ENCODE results near the gene ADAM33.

DNA sequence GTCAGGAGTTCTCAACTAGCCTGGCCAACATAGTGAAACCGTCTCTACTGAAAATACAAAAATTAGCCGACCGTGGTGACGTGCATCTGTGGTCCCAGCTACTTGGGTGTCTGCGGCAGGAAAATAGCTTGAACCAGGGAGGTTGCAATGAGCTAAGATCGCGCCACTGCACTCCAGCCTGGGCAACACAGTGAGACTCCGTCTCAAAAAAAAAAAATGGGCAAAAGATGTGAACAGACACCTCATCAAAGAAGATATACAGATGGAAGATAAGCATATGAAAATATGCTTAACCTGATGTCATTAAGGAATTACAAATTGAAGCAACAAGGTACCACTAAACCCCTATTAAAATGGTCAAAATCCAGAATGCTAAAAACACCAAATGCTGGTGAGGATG lies 41.5 kb upstream of the ADAM33 start:
- TF ChIP-seq, protein P1, sequence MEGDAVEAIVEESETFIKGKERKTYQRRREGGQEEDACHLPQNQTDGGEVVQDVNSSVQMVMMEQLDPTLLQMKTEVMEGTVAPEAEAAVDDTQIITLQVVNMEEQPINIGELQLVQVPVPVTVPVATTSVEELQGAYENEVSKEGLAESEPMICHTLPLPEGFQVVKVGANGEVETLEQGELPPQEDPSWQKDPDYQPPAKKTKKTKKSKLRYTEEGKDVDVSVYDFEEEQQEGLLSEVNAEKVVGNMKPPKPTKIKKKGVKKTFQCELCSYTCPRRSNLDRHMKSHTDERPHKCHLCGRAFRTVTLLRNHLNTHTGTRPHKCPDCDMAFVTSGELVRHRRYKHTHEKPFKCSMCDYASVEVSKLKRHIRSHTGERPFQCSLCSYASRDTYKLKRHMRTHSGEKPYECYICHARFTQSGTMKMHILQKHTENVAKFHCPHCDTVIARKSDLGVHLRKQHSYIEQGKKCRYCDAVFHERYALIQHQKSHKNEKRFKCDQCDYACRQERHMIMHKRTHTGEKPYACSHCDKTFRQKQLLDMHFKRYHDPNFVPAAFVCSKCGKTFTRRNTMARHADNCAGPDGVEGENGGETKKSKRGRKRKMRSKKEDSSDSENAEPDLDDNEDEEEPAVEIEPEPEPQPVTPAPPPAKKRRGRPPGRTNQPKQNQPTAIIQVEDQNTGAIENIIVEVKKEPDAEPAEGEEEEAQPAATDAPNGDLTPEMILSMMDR (IDR thresholded peaks at IDR 0.05; ENCODE audit: low read length), result no peak
- no peak for TF ChIP-seq EZH2 (optimal IDR thresholded peaks at IDR 0.05; ENCODE audit: low read depth, low read length)
